ENCODE data around the gene ZFAND3.

Gene ZFAND3

DNA sequence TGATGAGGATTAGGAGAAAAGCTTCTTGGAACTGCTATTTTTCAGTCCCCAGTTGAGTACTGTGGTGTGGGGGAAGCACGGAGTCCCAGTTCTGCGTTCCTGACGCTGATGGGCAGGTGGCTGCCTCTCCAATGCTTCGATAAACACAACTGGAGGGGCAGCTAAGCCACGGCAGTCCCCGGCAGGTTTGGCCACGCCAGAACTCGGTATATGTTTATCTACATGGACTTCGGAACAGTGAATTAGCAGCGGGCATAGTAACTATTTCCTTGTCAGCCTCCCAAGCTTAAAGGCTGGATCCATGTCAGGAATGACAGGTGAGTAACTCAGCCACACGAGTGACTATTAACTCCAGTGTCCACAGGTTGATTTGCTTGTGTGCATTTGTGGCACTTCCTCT, 354.4 kb downstream of the ZFAND3 start:
- no peak for DNase-seq

DNA sequence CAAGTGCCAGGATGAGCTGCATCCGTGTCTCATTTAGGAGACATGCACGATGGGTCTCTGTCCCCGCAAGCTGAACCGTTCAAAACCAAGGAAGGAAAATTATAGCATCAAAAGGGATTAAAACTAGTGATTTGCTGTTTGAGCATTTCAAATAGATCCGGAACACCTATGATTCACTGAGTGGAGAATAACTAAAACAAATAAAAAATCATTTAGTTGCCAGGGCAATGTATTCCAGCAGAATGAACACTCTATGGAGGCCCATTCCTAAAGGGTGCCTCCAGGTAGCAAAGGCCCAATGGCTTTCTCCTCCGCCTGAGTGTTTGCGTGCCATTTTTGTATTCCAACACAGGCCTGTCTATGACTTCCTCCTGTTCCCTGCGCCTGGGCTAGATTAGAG, 354.8 kb downstream of the ZFAND3 start:
- no peak for DNase-seq

DNA sequence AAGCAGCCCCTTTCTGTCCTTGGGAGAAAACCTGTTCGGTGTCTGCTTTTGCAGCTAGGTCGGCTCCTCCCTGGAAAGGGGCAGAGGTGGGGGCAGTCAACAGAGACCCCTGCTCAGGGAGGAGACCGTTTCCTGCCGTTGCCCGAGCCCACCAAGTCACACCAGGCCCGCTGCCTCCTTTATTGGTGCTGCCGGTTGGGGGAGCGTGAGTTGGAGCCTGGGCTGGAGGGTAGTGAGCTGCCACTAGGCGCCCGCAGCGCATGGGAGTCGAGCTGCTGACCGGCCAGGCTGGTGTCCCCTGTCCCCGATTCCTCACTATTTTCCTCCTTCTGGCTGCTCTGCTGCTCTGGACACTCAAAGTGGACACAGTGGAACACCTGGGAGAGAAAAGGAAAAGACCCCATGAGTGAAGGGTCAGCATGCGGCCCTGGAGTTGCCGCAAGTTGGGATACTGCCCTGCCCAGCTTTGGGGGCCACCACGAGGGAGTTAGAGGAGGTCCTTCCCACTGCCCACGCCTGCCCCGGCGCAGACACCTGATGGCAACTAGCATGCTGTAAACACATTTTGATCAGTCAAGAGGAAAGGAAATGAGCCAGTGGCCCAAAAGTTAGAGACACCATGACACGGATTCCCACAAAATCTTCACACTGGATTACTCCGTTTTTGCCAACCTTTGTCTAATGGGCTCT, 355.4 kb downstream of the ZFAND3 start:
- DNase-seq: no peak

DNA sequence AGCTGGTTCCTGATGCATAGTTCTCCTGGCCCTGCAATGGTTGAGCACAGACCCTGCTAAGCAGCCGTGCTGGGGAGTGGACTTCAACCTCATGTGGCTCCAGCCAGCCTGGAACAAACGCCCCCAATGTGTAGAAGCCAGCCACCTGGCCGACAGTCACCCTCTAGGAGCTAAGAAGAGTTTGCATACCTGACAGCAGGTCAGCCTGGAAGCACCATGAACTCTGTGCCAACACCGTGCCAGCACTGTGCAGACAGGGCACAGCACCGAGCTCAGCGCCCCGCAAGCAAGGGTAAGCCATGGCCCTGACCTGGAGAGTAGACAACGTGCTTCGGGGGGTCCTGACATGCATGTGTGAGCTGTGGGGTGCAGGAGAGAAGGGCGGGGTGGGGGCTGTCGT, 356.3 kb downstream of the ZFAND3 start:
- no peak for DNase-seq

DNA sequence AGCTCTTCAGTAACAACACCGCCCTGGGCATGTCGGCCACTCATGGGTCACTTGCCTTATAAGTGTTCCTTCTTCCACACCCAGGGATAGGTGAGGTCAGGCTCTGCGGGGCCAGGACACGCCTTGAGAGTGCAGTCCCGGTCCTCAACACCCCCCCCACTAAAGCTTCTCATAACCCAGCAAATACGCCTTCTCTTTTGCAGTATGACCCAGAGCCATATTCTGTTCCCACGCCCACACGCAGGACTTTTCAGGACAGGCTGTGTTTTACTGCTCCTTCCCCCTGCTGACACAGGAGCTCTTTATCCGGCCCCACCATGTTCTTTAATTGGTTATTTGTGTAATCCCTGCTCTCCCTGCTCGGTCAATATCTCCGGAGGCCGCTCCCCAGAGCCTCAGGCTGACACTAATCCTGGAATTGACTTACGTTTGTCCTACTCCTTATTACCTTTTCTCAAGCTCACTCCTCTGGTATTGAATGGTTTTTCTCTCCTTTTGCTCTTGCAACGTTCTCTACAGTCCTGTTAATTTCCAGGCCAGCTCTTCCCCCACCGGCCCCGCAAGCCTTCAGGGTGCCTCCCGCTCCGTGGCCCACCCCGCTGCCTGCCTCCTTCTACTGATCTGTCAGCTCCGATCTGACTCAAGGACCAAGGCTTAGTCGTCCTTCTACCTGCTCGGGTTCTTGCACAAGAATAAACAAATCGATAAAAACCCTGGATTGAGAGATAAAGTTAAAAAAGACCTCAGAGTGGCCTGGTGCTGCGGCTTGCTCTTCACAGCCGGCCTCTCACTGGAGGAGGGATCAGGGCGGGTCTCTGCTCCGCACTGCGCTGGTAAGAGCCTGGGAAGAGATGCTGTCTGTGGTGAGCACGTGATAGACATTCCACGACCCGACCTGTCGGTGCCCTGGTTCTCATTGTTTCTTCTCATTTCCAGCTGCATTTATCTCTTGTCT, 357.5 kb downstream of the ZFAND3 start:
- no peak for DNase-seq

DNA sequence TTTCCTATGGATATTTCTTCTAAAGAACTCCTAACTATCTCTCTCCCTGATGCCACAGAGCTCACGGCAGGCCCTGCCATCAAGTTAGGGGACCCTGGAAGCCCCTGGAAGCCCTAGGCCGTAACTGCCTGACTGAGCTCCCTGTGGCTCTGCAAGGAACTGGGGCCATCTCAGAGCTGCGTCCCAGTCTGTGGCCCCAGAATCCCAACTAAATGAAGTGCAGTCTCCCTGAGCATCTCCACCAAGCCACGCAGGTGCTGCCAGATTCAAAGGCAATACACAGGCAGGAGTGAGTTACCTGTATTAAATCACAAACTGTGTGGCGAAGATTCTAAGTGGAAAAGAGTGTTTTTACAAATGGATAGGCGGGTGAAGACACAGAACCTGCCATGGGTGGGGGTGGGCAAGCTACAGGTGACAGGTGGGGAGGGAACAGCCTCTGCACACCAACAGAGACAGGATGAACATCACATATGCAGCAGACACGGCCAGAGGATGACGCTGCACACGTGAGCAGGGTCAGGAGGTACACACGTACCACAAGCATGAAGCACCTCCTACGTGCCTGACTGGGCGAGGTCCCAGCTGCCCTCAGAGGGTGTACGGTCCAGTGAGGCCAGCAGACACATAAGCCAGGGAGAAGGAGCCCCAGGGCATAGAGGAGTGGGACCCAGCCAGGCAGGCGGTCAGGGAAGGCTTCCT, 358.5 kb downstream of the ZFAND3 start:
- no peak for DNase-seq

DNA sequence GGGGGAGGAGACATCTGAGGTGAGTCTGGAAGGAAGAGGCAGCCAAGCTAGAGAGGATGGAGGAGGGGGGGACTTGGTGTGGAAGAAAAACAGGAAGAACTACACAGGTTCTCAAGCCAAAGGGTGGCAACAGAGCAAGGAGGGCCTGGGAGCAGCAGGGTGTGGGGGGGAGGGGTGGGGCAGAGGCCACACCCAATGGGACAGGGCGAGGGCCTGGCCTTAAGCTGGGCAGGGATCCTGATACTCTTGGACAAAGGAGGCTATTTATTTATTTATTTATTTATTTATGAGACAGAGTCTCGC, 359.0 kb downstream of the ZFAND3 start:
- DNase-seq: no peak

DNA sequence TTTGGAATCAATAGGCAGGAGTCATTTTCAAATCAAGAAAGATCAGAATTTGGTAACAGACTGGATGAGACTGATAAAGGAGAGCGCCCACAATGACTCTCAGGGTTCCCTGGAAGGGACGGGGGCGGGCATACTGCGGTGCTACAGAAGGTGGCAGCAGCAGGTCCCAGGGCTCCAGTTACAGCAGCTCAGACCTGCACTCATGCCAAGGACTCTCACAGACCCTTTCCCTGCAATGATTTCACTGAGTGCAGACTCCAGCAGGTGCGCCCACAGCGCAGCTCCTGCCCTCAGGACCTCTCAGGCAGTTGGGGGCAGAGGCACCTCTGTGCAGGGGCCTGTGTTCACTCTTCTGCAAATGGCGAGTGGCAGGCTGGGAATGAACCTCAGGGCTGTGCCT, 359.8 kb downstream of the ZFAND3 start:
- peak; percentile 29 for DNase-seq

DNA sequence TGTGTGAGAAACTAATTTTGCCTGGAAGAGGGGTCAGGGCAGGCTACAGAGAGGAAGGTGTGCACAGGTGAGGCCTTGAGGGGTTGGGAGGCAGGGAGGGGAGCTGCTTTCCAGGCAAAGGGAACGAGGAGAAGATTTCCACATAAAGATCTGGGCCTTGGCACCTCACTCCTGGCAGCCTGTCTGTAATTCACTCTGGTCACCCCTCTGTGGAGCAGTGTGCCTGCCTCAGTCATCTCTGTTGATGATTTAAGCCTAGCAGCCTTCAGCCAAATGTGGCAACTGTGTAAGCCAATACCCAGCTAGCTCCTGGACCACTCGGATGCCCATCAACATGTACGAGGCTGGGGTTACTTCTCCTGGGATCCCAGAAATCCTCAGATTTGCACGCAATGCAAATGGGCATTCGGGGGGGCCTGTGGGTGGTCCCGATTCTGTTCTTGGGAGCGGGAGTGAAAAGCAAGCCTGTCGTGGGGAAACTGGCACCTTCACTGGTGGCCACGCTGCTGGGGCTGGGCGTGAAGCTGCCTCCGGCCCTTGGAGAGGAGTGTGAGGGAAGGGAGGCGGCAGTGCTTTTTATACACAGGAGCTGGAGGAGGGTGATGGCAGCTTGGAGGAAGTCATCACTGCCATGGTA, 360.4 kb downstream of the ZFAND3 start:
- no peak for DNase-seq

DNA sequence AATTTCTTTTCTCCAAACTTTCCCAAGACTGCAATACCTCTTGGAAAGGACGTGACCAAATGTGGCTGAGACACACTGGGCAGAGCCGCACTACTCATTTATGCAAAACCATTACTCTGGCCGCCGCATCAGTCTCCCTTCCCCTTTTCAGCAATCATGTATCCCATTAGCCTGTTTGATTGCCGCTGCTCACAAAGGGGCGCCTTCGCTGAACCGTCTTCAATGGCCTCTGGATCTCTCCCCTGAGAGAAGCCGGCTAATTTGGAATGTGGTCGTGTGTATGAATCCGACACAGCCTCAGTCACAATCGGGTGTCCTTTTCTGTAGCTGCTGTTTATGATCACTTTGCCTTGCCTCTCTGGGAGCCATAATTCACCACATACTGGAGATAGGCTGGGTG, 361.1 kb downstream of the ZFAND3 start:
- no peak for DNase-seq

GRCh38 chr6:38182426-38182825, 362.9 kb downstream of the ZFAND3 start:
- DNase-seq: no peak

DNA sequence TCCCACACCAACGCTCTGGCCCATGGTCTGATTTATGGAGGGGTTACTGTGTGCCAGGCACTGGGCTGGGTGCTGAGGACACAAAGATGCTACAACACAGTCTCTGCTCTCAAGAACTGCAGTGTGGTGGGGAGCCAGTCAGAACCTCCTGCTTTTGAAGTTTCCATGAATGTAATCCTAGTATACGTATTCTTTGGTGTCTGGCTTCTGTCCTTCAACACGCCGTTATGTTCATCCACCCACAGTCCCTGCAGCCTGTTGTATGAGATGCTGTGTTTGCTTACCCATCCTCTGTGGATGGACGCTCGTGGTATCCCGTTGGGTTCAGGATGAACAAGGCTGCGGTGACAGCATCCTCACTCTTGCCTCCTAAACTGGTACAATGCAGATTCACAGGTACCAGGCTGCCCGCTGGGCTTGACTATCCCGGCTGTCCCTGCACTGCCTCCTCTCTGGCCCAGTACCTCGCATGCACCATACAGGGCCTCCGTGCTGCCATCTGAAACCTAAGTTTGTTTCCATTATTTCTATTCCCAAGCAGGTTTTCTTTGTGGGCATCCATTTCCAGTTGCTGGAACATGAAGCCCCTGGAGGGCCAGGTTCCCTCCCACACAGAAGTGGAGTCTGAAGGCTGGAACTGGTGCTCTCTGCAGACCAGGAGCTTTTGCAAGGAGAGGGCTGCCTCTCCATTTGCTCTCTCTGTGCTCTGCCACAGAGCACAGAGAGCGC, 364.5 kb downstream of the ZFAND3 start:
- no peak for DNase-seq

- no peak for DNase-seq
These were observed 365.1 kb downstream of the ZFAND3 start for GRCh38 chr6:38184585-38185080.

- DNase-seq: no peak
These were observed 365.7 kb downstream of the ZFAND3 start for GRCh38 chr6:38185244-38185643.

DNA sequence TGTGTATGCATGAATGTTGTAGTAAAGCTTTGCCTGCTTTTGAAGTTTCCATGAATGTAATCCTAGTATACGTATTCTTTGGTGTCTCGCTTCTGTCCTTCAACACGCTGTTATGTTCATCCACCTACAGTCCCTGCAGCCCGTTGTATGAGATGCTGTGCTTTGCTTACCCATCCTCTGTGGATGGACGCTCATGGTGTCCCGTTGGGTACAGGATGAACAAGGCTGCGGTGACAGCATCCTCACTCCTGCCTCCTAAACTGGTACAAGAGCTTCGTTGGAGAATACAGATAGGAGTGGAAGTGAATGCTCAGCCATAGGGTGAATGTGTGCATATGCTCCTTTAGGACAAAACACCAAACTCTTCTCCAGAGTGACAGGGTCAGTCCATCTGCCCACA, 366.2 kb downstream of the ZFAND3 start:
- no peak for DNase-seq

DNA sequence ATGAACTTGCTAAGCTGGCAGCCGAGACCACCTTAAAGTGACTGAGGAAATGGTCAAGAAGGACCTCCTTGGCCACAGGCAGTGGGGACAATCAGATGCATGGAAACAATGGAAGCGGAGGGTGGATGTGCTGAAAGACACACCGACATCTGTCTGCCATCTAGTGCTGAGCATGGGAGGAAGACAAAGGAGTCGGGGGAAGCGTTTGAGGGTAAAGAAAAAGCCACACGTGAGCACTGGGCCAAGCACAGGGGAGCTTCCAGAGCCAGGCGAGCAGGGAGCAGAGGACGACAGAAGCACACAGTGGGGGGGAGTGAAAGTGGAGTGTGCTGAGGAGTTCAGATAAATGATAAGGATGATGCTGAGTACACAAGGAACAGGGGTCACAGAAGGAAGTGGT, 367.8 kb downstream of the ZFAND3 start:
- DNase-seq: no peak

DNA sequence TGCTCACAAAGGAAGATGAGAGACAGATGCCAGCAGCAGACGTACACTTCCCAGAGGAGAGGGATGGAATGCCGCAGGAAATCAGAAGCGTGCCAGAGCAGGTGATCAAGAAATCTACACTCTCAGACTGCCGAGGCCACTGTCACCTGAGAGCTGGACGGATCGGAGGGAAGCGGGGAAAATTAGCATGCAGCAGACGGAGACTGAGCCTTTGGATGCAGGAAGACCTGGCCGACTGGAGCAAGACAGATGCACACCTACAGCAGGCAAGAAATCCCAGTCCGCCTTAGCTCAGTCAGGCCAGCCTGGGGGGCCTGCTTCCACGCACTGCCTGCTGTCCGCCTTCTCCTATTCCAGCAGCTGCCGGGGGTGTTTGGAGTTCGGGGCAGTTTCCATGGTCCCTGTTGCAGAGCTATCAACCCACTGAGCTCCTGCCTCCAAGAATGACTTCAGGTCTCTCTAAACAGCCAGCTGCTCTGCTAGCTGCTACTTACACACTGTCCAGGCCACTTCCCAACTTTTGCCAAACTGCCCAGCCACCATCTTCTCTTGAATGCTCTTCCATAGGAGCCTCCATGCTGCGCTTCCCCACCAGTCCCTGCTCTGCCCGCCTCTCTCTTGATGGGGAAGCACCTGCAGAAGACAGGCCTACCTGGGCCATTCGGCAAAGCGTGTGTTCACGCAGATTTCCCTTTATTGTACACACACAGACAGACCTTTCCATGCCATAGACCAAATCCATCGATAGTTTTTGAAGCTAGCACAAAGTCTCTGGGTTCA, 368.5 kb downstream of the ZFAND3 start:
- no peak for DNase-seq

- no peak for DNase-seq
These were observed 369.3 kb downstream of the ZFAND3 start for GRCh38 chr6:38188677-38189335.

GRCh38 chr6:38191418-38191817, 371.9 kb downstream of the ZFAND3 start:
- no peak for DNase-seq

DNA sequence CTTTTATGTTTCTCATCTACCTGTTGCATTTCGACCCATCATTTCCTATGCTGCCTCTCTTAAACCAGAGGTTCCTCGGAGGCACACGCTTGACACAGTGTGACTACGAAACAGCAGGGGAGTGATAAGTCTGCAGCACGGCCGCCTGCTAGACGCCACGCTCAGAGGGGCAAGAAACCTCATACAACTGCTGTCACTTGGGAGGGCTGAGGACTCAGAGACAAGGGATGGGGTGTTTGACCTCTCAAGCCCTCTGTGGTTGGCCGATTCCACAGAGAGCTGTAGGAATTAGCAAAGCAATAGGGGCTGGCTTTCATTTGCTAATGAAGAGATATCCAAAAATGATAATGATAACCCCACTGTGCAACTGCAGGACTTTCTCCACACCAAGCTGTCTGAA, 372.5 kb downstream of the ZFAND3 start:
- no peak for DNase-seq

DNA sequence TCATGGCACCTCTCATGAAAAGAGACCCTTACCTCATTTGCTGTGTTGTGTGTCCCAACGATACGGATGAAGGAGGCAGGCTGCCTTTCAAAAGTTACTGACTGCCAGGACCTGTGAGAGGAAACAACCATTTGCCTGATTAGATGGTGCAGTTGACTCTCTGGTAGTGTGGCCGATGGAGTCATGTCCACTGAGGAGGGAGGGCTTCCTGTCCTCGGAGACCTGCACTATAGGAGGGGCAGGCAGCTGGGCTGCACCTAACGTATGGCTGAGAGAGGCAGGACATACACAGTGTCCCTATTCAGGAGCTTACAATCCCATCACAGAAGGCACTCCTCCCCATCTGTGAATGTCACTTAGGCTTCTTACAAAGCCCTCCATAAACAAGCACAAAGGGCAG, 373.0 kb downstream of the ZFAND3 start:
- DNase-seq: no peak
